PC-9 (cell line): ENCODE data around the gene TRIML2.
"Not testable (repeated sequence)": the region's sequence is repeated elsewhere in the genome, so short reads cannot be mapped to it uniquely, and the experiment has no call there.

Experiments
- EZH2 ChIP-seq: fragments of 200-600 bp; sonication (generic); IDR thresholded peaks from 2 replicates; pipeline ENCODE4 v1.8.0; 2017; ENCODE audit warnings: antibody characterized with exemption, low read depth
- TF ChIP-seq, protein P1 (sequence below): fragments of 200-600 bp; sonication (generic); conservative IDR thresholded peaks from 2 replicates; pipeline ENCODE4 v1.6.1; 2017; ENCODE audit warnings: mixed run types, antibody characterized with exemption, mild to moderate bottlenecking, moderate library complexity

DNA sequence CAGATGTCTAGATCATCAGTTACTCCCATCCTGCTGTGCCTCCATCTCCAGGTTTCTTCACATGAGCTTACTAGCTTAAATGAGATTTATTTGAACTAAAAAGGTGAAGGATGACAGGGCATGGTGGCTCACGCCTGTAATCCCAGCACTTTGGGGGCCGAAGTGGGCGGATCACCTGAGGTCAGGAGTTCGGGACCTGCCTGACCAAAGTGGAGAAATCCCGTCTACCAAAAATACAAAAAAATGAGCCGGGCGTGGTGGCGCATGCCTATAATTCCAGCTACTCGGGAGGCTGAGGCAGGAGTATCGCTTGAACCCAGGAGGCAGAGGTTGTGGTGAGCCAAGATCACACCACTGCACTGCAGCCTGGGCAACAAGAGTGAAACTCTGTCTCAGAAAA, 63.9 kb downstream of the TRIML2 start:
- TF ChIP-seq, protein P1, sequence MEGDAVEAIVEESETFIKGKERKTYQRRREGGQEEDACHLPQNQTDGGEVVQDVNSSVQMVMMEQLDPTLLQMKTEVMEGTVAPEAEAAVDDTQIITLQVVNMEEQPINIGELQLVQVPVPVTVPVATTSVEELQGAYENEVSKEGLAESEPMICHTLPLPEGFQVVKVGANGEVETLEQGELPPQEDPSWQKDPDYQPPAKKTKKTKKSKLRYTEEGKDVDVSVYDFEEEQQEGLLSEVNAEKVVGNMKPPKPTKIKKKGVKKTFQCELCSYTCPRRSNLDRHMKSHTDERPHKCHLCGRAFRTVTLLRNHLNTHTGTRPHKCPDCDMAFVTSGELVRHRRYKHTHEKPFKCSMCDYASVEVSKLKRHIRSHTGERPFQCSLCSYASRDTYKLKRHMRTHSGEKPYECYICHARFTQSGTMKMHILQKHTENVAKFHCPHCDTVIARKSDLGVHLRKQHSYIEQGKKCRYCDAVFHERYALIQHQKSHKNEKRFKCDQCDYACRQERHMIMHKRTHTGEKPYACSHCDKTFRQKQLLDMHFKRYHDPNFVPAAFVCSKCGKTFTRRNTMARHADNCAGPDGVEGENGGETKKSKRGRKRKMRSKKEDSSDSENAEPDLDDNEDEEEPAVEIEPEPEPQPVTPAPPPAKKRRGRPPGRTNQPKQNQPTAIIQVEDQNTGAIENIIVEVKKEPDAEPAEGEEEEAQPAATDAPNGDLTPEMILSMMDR, result not testable (repeated sequence)
- TF ChIP-seq EZH2, result not testable (repeated sequence)
